SK-N-SH treated with all-trans-retinoic acid at 6 μM for 48 hours (cell line): ENCODE results near the gene FOXE1.

Experiments used
- ATAC-seq: fragments of 200-7000 bp; cut with Tn5 transposase; 3 replicates; pipeline ENCODE4 v1.9.1; 2020; ENCODE audit warnings: mild to moderate bottlenecking, moderate library complexity
- ARNTL ChIP-seq: fragments of 450-650 bp; formaldehyde crosslinking; IDR thresholded peaks from 2 replicates; pipeline ENCODE4 v1.5.0; 2020; ENCODE audit warnings: low read depth, mild to moderate bottlenecking, moderate library complexity, borderline replicate concordance
- BACH2 ChIP-seq: fragments of 250-450 bp; sonication (Bioruptor Pico); IDR thresholded peaks from 2 replicates; pipeline ENCODE4 v1.9.0; 2021; ENCODE audit warnings: mild to moderate bottlenecking, borderline replicate concordance
- CSDC2 ChIP-seq: fragments of 250-450 bp; sonication (Bioruptor Pico); IDR thresholded peaks from 2 replicates; pipeline ENCODE4 v1.5.0; 2020; ENCODE audit warnings: mild to moderate bottlenecking, moderate library complexity
- ESRRG ChIP-seq: fragments of 250-450 bp; sonication (Bioruptor Pico); IDR thresholded peaks from 2 replicates; pipeline ENCODE4 v1.6.1; 2021; ENCODE audit warnings: mild to moderate bottlenecking
- GLIS3 ChIP-seq: fragments of 250-450 bp; sonication (Bioruptor Pico); IDR thresholded peaks from 2 replicates; pipeline ENCODE4 v1.5.0; 2020; ENCODE audit warnings: mild to moderate bottlenecking, moderate library complexity
- ISL1 ChIP-seq: fragments of 250-450 bp; sonication (Bioruptor Pico); IDR thresholded peaks from 2 replicates; pipeline ENCODE4 v2.1.2; 2022; ENCODE audit warnings: mild to moderate bottlenecking, moderate library complexity
- PATZ1 ChIP-seq: fragments of 250-450 bp; sonication (Bioruptor Pico); IDR thresholded peaks from 2 replicates; pipeline ENCODE4 v1.8.0; 2020; ENCODE audit warnings: mild to moderate bottlenecking, moderate library complexity, borderline replicate concordance
- POU6F1 ChIP-seq: fragments of 250-450 bp; sonication (Bioruptor Pico); IDR thresholded peaks from 2 replicates; pipeline ENCODE4 v1.8.0; 2021; ENCODE audit warnings: low read depth, mild to moderate bottlenecking, moderate library complexity, borderline replicate concordance
- TCF4 ChIP-seq: fragments of 250-450 bp; sonication (Bioruptor Pico); IDR thresholded peaks from 2 replicates; pipeline ENCODE4 v1.8.0; 2021; ENCODE audit warnings: mild to moderate bottlenecking, moderate library complexity, borderline replicate concordance
- TOX ChIP-seq: fragments of 250-450 bp; sonication (Bioruptor Pico); IDR thresholded peaks from 2 replicates; pipeline ENCODE4 v1.8.0; 2021; ENCODE audit warnings: mild to moderate bottlenecking, moderate library complexity, borderline replicate concordance
- ZFP3 ChIP-seq: fragments of 250-450 bp; sonication (Bioruptor Pico); IDR thresholded peaks from 2 replicates; pipeline ENCODE4 v1.5.0; 2020; ENCODE audit warnings: mild to moderate bottlenecking, moderate library complexity
- ZFP30 ChIP-seq: fragments of 450-650 bp; formaldehyde crosslinking; IDR thresholded peaks from 2 replicates; pipeline ENCODE4 v1.5.0; 2022; ENCODE audit warnings: mild to moderate bottlenecking, moderate library complexity
- ZNF70 ChIP-seq: fragments of 450-650 bp; formaldehyde crosslinking; IDR thresholded peaks from 2 replicates; pipeline ENCODE4 v1.5.0; 2020; ENCODE audit warnings: mild to moderate bottlenecking, moderate library complexity
- ZNF8 ChIP-seq: fragments of 450-650 bp; formaldehyde crosslinking; IDR thresholded peaks from 2 replicates; pipeline ENCODE4 v1.5.0; 2020; ENCODE audit warnings: mild to moderate bottlenecking, moderate library complexity
- TF ChIP-seq, protein P1 (sequence below): fragments of 250-450 bp; sonication (Bioruptor Pico); IDR thresholded peaks from 2 replicates; pipeline ENCODE4 v1.5.0; 2020; ENCODE audit warnings: mild to moderate bottlenecking, moderate library complexity
- TF ChIP-seq, protein P2 (sequence below): fragments of 250-450 bp; sonication (Bioruptor Pico); IDR thresholded peaks from 2 replicates; pipeline ENCODE4 v1.5.1; 2021; ENCODE audit warnings: mild to moderate bottlenecking, moderate library complexity

Gene FOXE1

DNA sequence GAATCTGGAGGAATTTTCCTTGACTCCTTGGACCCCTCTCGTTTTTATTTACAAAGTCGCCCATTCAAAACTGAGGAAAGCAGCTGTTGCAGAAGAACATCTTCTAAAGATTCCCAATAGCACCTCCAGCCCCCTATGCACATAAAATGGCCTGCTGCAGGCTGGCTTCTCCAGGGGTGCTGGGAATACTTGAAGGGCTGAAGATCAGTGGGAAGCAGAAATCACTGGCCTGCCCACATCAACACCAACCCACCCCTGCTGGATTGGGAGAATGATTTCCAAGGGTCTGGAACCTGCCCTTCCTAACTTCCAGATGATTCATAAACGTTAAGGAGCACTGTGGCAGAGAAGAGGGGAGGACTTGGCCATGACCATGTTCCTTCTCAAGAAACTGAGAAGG, 3.0 kb upstream of the FOXE1 start:
- TF ChIP-seq, protein P1, sequence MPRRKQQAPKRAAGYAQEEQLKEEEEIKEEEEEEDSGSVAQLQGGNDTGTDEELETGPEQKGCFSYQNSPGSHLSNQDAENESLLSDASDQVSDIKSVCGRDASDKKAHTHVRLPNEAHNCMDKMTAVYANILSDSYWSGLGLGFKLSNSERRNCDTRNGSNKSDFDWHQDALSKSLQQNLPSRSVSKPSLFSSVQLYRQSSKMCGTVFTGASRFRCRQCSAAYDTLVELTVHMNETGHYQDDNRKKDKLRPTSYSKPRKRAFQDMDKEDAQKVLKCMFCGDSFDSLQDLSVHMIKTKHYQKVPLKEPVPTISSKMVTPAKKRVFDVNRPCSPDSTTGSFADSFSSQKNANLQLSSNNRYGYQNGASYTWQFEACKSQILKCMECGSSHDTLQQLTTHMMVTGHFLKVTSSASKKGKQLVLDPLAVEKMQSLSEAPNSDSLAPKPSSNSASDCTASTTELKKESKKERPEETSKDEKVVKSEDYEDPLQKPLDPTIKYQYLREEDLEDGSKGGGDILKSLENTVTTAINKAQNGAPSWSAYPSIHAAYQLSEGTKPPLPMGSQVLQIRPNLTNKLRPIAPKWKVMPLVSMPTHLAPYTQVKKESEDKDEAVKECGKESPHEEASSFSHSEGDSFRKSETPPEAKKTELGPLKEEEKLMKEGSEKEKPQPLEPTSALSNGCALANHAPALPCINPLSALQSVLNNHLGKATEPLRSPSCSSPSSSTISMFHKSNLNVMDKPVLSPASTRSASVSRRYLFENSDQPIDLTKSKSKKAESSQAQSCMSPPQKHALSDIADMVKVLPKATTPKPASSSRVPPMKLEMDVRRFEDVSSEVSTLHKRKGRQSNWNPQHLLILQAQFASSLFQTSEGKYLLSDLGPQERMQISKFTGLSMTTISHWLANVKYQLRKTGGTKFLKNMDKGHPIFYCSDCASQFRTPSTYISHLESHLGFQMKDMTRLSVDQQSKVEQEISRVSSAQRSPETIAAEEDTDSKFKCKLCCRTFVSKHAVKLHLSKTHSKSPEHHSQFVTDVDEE (CRISPR knock-in tag): no peak
- TF ChIP-seq POU6F1 (CRISPR knock-in tag) (no peak), GLIS3 (no peak), ZFP3 (CRISPR knock-in tag) (no peak), ISL1 (CRISPR knock-in tag) (no peak), ESRRG (CRISPR knock-in tag) (no peak), ZNF70 (CRISPR knock-in tag) (no peak)
- no peak for ATAC-seq

- peak; percentile 15; the same call in 2 of the 3 replicates for ATAC-seq
- TF ChIP-seq ZFP3 (CRISPR knock-in tag) (no peak), TCF4 (CRISPR knock-in tag) (no peak), GLIS3 (no peak), TOX (CRISPR knock-in tag) (no peak), BACH2 (CRISPR knock-in tag) (no peak), ZFP30 (CRISPR knock-in tag) (no peak), CSDC2 (CRISPR knock-in tag) (no peak), ARNTL (CRISPR knock-in tag) (no peak), ISL1 (CRISPR knock-in tag) (no peak), PATZ1 (no peak), POU6F1 (CRISPR knock-in tag) (no peak), ZNF8 (no peak)
- TF ChIP-seq, protein P1 (CRISPR knock-in tag): no peak
- TF ChIP-seq, protein P2, sequence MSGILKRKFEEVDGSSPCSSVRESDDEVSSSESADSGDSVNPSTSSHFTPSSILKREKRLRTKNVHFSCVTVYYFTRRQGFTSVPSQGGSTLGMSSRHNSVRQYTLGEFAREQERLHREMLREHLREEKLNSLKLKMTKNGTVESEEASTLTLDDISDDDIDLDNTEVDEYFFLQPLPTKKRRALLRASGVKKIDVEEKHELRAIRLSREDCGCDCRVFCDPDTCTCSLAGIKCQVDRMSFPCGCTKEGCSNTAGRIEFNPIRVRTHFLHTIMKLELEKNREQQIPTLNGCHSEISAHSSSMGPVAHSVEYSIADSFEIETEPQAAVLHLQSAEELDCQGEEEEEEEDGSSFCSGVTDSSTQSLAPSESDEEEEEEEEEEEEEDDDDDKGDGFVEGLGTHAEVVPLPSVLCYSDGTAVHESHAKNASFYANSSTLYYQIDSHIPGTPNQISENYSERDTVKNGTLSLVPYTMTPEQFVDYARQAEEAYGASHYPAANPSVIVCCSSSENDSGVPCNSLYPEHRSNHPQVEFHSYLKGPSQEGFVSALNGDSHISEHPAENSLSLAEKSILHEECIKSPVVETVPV: no peak
These were observed 2.1 kb upstream of the FOXE1 start for GRCh38 chr9:97850746-97851445.
